OCI-LY1 (cell line): ENCODE measurements around the gene CKB.

Source experiments
- H2AFZ ChIP-seq: fragments of 200-600 bp; sonication (generic), shearing (Covaris generic); 2 replicates; pipeline ENCODE4 v1.6.0; 2014; ENCODE audit warnings: antibody characterized with exemption, mild to moderate bottlenecking, low read length
- H3F3A ChIP-seq: fragments of 200-600 bp; sonication (generic), shearing (Covaris generic); 2 replicates; pipeline ENCODE4 v1.6.0; 2014; ENCODE audit warnings: mild to moderate bottlenecking, antibody characterized with exemption, low read length, moderate library complexity; ENCODE audit not compliant: insufficient read depth
- H3K27ac ChIP-seq: fragments of 200-600 bp; sonication (generic); 2 replicates; pipeline ENCODE4 v1.5.1; 2014; ENCODE audit warnings: low read length, mixed run types, mild to moderate bottlenecking, low read depth; ENCODE audit not compliant: poor library complexity, severe bottlenecking
- H3K27me3 ChIP-seq: fragments of 200-600 bp; sonication (generic); 2 replicates; pipeline ENCODE4 v1.6.0; 2014; ENCODE audit warnings: antibody characterized with exemption, mild to moderate bottlenecking, low read length, moderate library complexity; ENCODE audit not compliant: insufficient read depth
- H3K36me3 ChIP-seq: fragments of 200-600 bp; sonication (generic); 2 replicates; pipeline ENCODE4 v1.6.1; 2014; ENCODE audit warnings: mild to moderate bottlenecking, antibody characterized with exemption, low read length, moderate library complexity, mixed read lengths; ENCODE audit not compliant: insufficient read depth
- H3K4me1 ChIP-seq: fragments of 200-600 bp; sonication (generic); 2 replicates; pipeline ENCODE4 v1.5.1; 2014; ENCODE audit warnings: mild to moderate bottlenecking, low read length, moderate library complexity; ENCODE audit not compliant: insufficient read depth, severe bottlenecking
- H3K4me2 ChIP-seq: fragments of 200-600 bp; sonication (generic), shearing (Covaris generic); 2 replicates; pipeline ENCODE4 v1.6.1; 2014; ENCODE audit warnings: low read length
- H3K4me3 ChIP-seq: fragments of 200-600 bp; sonication (generic); 2 replicates; pipeline ENCODE4 v1.5.1; 2014; ENCODE audit warnings: low read length, low read depth, mild to moderate bottlenecking, mixed read lengths; ENCODE audit not compliant: poor library complexity, severe bottlenecking
- H3K79me2 ChIP-seq: fragments of 200-600 bp; shearing (Covaris generic); 2 replicates; pipeline ENCODE4 v1.6.1; 2016; ENCODE audit warnings: mixed run types, low read length, mixed read lengths; ENCODE audit not compliant: insufficient read depth
- H3K9ac ChIP-seq: fragments of 200-600 bp; sonication (generic), shearing (Covaris generic); 2 replicates; pipeline ENCODE4 v1.6.1; 2014; ENCODE audit warnings: mild to moderate bottlenecking, low read length, mixed read lengths
- H3K9me2 ChIP-seq: fragments of 200-600 bp; sonication (generic), shearing (Covaris generic); 2 replicates; pipeline ENCODE4 v1.6.1; 2014; ENCODE audit warnings: low read depth, mild to moderate bottlenecking, low read length, mixed read lengths
- H3K9me3 ChIP-seq: fragments of 200-600 bp; shearing (Covaris generic); 2 replicates; pipeline ENCODE4 v1.6.1; 2014; ENCODE audit warnings: low read length, mixed read lengths
- H4K20me1 ChIP-seq: fragments of 200-600 bp; sonication (generic), shearing (Covaris generic); 2 replicates; pipeline ENCODE4 v1.6.0; 2016; ENCODE audit warnings: mild to moderate bottlenecking, low read length; ENCODE audit not compliant: insufficient read depth
- CTCF ChIP-seq: fragments of 200-600 bp; sonication (generic), shearing (Covaris generic); IDR thresholded peaks from 2 replicates; pipeline ENCODE4 v1.5.1; 2017; ENCODE audit warnings: mild to moderate bottlenecking, antibody characterized with exemption, low read length, moderate library complexity, mixed read lengths
- EZH2 ChIP-seq: fragments of 200-600 bp; sonication (generic), shearing (Covaris generic); IDR thresholded peaks from 2 replicates; pipeline ENCODE4 v1.8.0; 2017; ENCODE audit warnings: borderline replicate concordance, mixed run types, mild to moderate bottlenecking, antibody characterized with exemption, low read length, moderate library complexity, mixed read lengths

Gene CKB

DNA sequence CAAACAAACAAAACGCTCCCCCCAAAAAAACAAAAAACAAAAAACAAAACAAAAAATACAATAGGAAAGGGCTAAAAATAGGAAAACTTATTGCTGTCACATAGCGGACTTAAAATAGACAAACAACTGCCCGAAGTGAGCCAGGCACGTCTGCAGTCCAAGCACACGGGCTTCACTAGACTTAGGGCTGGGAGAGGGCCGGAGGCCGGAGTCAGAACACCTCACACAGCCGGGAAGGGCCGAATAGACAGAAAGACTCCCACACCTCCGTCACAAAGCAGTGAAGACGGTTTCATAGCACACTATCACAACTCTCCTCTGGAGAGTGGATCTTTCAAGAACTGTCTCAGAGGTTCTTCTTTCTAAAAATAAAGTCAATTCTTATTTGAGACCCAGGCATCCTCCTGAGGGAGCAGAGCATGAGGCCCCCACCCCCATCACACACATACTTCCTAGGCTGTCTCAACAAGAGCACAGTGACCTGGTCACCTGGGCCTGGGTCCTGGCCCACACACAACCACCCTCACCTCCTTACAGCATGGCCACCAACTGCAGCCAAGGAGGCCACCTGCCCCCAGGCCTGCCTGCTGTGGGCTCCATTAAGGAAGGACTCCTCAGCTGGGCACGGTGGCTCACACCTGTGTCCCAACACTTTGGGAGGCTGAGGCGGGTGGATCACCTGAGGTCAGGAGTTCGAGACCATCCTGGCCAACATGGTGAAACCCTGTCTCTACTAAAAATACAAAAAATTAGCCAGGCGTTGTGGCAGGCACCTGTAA lies 33.1 kb upstream of the CKB start:
- no peak for TF ChIP-seq CTCF
- H3K4me3 ChIP-seq, result no peak overlapping the region
- no peak overlapping the region for H3K4me2 ChIP-seq
- no peaks in the 10 kb centered on the region for H3K27me3 ChIP-seq
- H2AFZ ChIP-seq, result no peak overlapping the region
- peaks cover 32% of the 10 kb centered on the region for H3K79me2 ChIP-seq
- no peaks in the 10 kb centered on the region; the same call in 1 of the 2 replicates for H4K20me1 ChIP-seq
- no peaks in the 10 kb centered on the region for H3K9me2 ChIP-seq
- H3K27ac ChIP-seq, result no peak overlapping the region
- no peak overlapping the region for H3K9ac ChIP-seq
- no peaks in the 10 kb centered on the region for H3F3A ChIP-seq
- no peaks in the 10 kb centered on the region for H3K9me3 ChIP-seq
- H3K36me3 ChIP-seq, result peaks cover 39% of the 10 kb centered on the region
- peaks cover 10% of the 10 kb centered on the region for H3K4me1 ChIP-seq

DNA sequence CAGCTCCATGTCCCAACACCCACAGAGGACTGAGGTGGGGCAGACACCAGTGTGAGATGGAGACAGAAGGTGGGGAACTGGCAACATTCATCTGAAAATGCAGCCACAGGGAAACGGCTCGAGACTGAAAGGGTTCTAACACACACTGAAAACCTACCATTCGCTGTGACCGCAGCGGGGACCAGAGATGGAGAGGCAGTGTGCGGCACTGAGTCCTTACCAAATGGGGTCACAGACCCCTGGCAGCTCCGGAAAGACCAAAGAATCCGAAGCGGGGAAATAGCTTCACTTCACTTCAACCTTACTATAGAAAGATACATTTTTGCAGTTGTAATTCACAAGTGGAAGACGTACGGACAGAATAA lies 30.2 kb upstream of the CKB start:
- Histone ChIP-seq H3K4me3 (no peak overlapping the region), H3K36me3 (peaks cover 10% of the 10 kb centered on the region; the same call in 1 of the 2 replicates), H3K9ac (no peak overlapping the region), H2AFZ (no peak overlapping the region), H3K9me3 (no peaks in the 10 kb centered on the region), H3K79me2 (peaks cover 10% of the 10 kb centered on the region; the same call in 1 of the 2 replicates), H3K27me3 (no peaks in the 10 kb centered on the region), H3K4me1 (no peaks in the 10 kb centered on the region), H3K27ac (no peak overlapping the region), H3K4me2 (no peak overlapping the region), H3F3A (no peaks in the 10 kb centered on the region), H3K9me2 (no peaks in the 10 kb centered on the region), H4K20me1 (no peaks in the 10 kb centered on the region)
- no peak for TF ChIP-seq EZH2
- TF ChIP-seq CTCF, result no peak

- no peaks in the 10 kb centered on the region for H3F3A ChIP-seq
- H3K9ac ChIP-seq, result no peak overlapping the region
- H2AFZ ChIP-seq, result no peak overlapping the region
- H3K27me3 ChIP-seq, result no peaks in the 10 kb centered on the region
- peaks cover 4% of the 10 kb centered on the region; the same call in 1 of the 2 replicates for H3K36me3 ChIP-seq
- H3K9me2 ChIP-seq, result no peaks in the 10 kb centered on the region
- H3K4me2 ChIP-seq, result no peak overlapping the region
- peaks cover 6% of the 10 kb centered on the region; the same call in 1 of the 2 replicates for H3K79me2 ChIP-seq
- no peaks in the 10 kb centered on the region for H3K4me1 ChIP-seq
- TF ChIP-seq CTCF (no peak), EZH2 (no peak)
- H3K9me3 ChIP-seq, result no peaks in the 10 kb centered on the region
- H4K20me1 ChIP-seq, result no peaks in the 10 kb centered on the region
- no peak overlapping the region for H3K4me3 ChIP-seq
- no peak overlapping the region for H3K27ac ChIP-seq
Observed at GRCh38 chr14:103552011-103552845, 29.6 kb upstream of the CKB start.
